GM18520 (cell line): ENCODE results near the gene DNAH3.
A peak's percentile ranks its signal among the peaks of the same experiment; 100 is the strongest.

ENCODE experiments used
- ATAC-seq: cut with Tn5 transposase; IDR thresholded peaks from one replicate; pipeline ENCODE4 v1.9.1; 2021; ENCODE audit not compliant: unreplicated experiment

The DNAH3 gene

DNA sequence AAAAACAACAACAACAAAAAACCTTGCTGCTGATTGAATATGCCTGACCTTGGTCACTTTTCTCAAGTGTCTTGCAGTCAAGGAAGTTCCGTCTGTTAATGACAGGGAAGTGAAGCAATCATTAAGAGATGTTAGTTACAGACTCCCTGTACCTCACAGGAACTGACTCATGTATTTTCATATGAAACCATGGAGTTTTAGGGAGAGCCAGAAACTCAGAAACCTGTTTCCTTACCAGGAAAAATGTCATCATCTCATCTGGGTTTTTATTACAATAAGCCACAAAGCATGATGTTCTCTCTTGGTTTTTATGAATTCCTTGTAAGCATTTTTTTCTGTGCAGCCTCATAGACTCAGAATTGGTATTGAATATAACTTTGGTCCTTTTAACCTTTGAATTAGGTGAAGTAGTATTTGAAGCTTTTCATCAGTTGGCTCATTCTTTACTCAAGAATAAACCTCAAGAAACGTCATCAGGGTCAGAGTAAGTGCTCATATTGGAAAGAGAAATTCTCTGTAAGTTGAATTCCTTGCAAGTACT is 239.8 kb downstream of the DNAH3 start:
- no peak for ATAC-seq

- ATAC-seq, result no peak
Measured at GRCh38 chr16:20906341-20907255, 244.0 kb downstream of the DNAH3 start.

- ATAC-seq, result no peak
Measured at GRCh38 chr16:20905576-20905975, 245.1 kb downstream of the DNAH3 start.

DNA sequence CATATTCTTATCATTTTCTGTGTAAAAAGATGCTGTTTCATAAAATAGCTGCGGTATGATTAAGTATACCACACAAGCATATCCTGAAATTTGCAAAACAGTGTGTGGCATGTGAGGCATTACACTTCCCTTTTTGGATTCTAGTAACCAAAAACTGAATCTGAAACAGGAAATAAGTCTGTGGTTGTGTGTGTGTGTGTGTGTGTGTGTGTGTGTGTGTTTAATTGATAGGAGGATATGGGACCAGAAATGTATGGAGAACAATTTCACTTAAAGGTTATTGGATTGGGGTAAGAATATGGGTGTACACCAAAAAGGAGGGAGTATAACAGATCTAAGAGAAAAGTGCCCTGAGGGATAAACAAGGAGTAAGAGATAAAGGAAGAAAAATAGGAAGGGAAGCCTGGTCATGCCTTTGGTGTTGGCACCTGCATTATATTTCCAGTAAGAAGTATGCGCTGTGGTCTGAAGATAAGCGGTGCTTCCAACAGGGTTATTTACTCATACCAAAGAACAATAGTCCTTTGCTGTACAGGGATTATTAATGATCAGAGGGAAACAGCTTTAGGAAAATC is 246.1 kb downstream of the DNAH3 start:
- no peak for ATAC-seq

- no peak for ATAC-seq
Measured at GRCh38 chr16:20903899-20904506, 246.6 kb downstream of the DNAH3 start.

DNA sequence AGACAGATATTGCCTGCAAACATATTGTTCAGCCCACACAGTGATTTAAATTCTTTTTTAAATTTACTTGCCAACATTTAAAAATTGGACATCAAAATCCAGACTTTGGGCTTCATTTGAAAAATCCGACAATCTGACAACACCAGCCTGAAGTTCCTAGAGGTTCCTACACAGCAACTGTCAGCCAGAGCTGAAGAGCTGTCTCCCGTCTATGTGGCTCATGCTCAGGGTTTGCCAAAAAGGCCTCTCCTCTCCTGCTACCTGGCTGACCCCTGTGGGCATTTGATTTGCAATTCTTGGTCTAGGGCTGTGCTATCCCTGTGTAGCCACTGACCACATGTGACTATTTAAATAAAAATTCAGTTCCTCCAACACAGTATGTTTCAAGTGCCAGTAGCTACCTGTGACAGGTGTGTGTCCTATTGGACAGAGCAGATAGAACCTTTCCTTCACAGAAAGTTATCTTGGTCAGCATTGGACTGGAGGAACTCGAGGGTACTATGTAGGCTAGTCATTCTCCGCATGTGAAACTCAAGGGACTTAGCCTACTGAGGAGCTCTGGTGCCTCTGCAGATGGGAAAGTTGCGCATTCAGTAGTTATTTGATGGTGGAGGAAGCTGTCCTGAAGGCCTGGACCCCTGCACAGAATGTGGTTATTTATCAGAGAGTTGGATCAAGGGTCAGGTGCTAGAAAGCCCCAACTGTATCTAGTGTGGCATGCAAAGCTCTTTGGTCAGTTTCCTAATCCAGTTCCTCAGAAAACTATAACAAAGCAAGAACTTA is 247.3 kb downstream of the DNAH3 start:
- no peak for ATAC-seq

DNA sequence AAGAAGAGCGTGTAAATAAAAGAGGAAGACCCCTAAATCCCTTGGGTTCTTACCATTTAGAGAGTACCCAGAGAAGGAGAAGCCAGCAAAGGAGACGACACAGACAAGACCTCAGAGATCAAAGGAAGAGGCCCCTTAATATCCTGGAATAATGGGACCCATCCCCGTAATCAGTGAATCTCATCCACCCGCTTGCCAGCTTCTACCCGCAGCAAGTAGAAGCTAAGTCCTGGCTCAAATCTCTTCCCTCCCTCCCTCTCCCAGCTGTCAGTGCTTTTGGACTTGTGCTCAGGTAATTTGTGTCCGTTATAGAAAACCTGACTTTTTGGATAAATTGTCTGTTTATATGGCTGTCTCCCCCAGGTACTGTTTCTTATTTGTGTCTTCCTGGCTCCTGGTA is 248.2 kb downstream of the DNAH3 start:
- no peak for ATAC-seq

DNA sequence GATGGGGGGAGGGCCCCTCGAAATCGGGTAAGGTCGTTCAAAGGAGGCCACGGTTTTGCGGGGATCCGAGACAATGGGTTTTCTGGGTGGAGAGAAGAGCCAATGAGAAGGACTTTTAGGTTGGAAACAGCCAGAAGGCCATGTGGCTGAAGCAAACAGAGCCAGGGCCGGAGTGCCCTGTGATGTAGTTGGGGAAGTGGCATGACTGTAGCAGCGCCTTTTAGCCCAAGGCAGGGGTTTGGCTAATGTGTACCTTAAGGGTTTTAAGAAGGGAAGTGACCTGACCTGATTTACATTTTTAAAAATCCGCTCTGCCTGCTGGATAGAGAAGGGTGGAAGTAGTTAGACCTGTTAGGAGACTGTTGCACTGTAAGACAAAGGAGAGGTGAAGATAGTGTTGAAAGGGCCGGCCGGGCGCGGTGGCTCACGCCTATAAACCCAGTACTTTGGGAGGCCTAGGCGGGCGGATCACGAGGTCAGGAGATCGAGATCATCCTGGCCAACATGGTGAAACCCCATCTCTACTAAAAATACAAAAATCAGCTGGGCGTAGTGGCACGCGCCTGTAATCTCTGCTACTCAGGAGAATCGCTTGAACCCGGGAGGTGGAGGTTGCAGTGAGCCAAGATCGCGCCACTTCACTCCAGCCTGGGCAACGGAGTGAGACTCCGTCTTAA is 249.1 kb downstream of the DNAH3 start:
- no peak for ATAC-seq

GRCh38 chr16:20901068-20901435 is 249.6 kb downstream of the DNAH3 start:
- ATAC-seq, result no peak

DNA sequence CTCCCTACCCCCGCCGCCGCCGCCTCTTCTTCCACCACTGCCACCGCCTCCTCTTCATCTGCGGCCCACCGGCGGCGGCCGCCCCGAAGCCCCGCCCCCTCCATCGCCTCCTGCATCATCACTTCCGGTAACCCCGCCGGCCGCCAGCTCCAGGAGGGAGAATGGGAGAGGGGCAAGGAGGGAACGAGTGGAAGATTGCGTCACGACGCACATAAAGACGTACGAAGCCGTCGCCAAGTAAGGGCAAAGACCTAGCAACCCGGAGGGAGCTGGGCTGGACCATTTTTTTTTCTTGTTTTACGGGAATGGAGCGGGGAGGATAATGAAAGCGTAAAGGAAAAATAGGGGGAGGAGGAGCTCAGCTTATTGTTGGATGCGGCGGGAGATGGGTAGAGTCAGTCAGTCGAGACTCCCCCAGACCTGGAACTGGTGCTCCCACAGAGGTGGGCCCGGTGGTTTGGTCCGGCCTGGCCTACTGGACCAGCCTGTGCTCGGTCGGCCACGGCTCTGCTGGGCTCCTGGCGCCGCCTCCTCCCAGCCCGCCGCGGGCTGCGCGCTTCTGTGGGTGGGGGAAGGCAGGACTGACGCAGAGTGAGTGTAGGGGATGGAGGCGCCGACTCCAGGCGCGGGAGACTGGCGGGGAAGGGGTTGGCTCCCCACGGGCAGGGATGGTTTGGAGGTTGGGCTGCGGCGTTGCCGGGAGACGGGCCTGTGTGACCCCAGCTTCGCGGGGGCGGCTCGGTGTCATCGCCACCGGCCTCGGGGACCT is 250.2 kb downstream of the DNAH3 start, which contains the start of the genes DCUN1D3 and LYRM1:
TSS of gene DCUN1D3 (minus strand) at position 60 of the 769 bp plus-strand sequence. CDS start 37,820 bp downstream, outside the sequence.
TSS of gene LYRM1 (plus strand) at position 473 of the 769 bp plus-strand sequence. CDS start 14,785 bp downstream, outside the sequence.
- peak; percentile 56 for ATAC-seq

DNA sequence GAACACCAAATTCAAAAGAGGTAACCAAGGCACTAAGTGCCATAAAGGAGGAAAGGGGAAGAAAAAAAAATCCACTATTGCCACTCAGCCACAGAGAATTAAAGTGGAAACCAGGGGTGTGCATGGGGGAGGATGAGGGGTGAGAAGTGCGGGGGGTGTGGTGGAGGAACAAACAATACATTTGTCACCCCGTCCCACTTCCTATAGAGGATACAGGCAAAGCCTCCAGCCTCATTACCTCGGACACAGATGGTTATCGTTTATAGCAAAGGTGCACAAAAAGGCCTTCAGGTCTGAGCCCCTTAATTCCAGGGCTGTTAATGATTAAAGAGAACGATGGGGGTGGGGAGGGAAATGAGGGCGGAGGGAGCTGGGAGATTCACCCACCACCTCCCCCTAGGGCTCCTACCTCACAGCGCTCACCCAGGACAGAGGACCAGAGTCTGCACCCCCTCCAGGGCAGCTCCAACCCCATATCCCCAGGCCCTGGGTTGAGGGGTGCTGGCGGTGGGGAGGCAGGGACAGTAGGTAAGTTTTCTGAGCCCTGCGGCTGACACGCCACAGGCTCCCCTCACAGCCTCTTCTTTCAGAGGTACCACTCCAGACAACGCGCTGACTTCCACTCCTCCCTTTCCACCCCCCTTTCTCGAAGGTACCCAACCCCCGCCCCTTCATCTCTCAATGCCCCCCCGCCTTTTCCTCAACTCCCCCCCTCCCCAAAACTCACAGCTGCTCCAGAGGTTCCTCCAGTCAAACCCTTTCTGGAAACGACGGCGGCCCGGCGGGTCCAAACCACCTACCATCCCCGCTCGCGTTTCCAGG is 251.0 kb downstream of the DNAH3 start:
- ATAC-seq, result no peak

DNA sequence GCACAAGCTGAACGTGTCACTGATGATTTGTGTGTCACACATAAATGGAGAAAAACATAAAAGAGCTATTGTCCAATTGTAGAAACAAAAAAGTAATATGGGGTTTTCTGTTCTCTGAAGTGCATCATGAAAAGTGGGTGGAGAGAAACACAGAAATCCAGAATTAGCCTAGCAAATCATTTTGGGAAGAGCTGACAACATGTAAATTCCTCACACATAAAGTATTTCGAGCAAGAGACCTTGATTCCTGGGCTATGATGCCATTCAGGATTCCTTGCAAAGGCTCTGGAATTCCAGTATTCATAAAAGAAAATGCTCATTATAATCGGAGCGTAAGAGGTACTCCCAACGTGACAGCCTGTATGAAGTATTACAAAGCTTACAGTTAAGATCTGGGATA is 251.6 kb downstream of the DNAH3 start:
- no peak for ATAC-seq

DNA sequence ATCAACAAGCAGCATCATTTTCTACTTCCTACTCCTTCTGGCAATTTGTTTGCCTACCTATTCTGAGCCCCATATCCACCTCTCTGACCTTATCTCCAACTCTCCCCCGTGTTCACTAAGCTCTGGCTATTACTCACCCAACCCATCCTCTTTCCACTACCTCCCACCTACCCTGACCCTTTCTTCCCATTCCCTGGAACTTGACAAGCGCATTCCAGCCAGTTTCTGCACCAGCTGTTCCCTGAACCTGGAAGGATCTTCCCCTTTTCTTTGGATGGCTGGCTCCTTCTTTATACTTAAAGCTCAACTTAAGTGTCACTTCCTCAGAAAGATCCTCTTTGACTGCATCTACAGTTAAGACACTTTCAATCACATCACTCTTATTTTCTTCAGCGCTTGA is 252.7 kb downstream of the DNAH3 start:
- no peak for ATAC-seq

DNA sequence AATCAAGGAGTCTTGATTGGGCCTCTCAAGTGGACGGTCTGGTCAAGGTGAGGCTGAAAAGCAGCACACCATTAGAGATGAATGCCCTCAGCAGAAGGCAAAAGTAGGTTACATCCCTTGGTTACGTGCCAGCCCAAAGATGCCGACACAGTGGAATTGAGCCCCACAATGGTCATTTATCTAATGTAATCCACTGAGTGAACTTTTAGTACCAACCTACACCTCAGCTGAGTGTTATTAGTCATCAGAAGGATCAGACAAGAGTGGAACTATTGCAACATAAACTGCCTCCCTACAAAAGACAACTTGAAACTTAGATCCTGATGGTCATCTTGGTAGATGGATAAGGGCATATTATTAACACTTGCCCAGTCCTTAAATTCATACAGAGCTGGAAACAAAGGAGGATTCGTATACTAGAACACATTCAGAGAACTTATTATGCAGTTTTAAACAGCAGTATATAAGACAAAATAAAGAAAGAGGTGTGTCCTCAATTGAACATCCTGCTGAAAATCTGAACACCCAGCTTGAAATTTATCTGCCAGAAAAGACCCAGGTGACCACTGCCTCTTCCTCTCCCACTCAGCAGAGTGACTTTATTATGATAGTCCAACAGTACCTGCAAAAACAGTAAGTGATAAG is 253.3 kb downstream of the DNAH3 start:
- no peak for ATAC-seq

- ATAC-seq, result no peak
Measured at GRCh38 chr16:20894388-20894787, 256.3 kb downstream of the DNAH3 start.

GRCh38 chr16:20889625-20890275 is 260.9 kb downstream of the DNAH3 start:
- no peak for ATAC-seq

GRCh38 chr16:20887207-20887606 is 263.4 kb downstream of the DNAH3 start:
- no peak for ATAC-seq

- no peak for ATAC-seq
Measured at GRCh38 chr16:20886320-20886719, 264.3 kb downstream of the DNAH3 start.
